Astrocyte (in vitro differentiated cells and primary cell): ENCODE measurements around the gene BLACAT1.
A peak's percentile ranks its signal among the peaks of the same experiment; 100 is the strongest.

Experiments used
- CTCF ChIP-seq: IDR thresholded peaks from 2 replicates; pipeline ENCODE4 v1.5.1; 2011; ENCODE audit warnings: low read depth, mild to moderate bottlenecking, inconsistent platforms, low read length, moderate library complexity; ENCODE audit not compliant: insufficient read depth
- EZH2 ChIP-seq: IDR thresholded peaks from 2 replicates; pipeline ENCODE4 v1.6.1; 2012; ENCODE audit warnings: mild to moderate bottlenecking, low read length, inconsistent platforms; ENCODE audit not compliant: insufficient read depth

GRCh38 chr1:205505076-205505729, 49.4 kb upstream of the BLACAT1 start:
- TF ChIP-seq CTCF = no peak
- peak; percentile 32 for TF ChIP-seq EZH2
